WTC11 (cell line): ENCODE measurements around the gene ABCB10. TPM values are rescaled to one million over a fixed set of nuclear protein-coding genes. Genes with fewer than 3 reads are reported as not detected.
A peak's percentile ranks its signal among the peaks of the same experiment; 100 is the strongest.

Experiments used
- ATF1 ChIP-seq: sonication (generic); formaldehyde crosslinking; IDR thresholded peaks from 2 replicates; pipeline ENCODE4 v1.8.1; 2023; ENCODE audit warnings: mild to moderate bottlenecking, moderate library complexity, missing genetic modification reagents
- ELF4 ChIP-seq: sonication (generic); formaldehyde crosslinking; IDR thresholded peaks from 2 replicates; pipeline ENCODE4 v1.8.1; 2022; ENCODE audit warnings: low read depth, mild to moderate bottlenecking, moderate library complexity, missing genetic modification reagents
- ESRRA ChIP-seq: sonication (generic); formaldehyde crosslinking; IDR thresholded peaks from 2 replicates; pipeline ENCODE4 v1.8.1; 2022; ENCODE audit warnings: mild to moderate bottlenecking, missing genetic modification reagents, borderline replicate concordance
- FOXK1 ChIP-seq: sonication (generic); formaldehyde crosslinking; IDR thresholded peaks from 2 replicates; pipeline ENCODE4 v1.8.0; 2022; ENCODE audit warnings: mild to moderate bottlenecking, moderate library complexity, missing genetic modification reagents
- GTF2I ChIP-seq: fragments of 250-450 bp; sonication (Bioruptor Pico); conservative IDR thresholded peaks from 2 replicates; pipeline ENCODE4 v1.4.0; 2021; ENCODE audit warnings: mild to moderate bottlenecking
- HMGA2 ChIP-seq: fragments of 250-450 bp; sonication (Bioruptor Pico); IDR thresholded peaks from 2 replicates; pipeline ENCODE4 v1.4.0; 2021; ENCODE audit warnings: mild to moderate bottlenecking, moderate library complexity
- NR2C2 ChIP-seq: sonication (generic); formaldehyde crosslinking; IDR thresholded peaks from 2 replicates; pipeline ENCODE4 v1.8.0; 2022; ENCODE audit warnings: mild to moderate bottlenecking, missing genetic modification reagents
- RORB ChIP-seq: fragments of 250-450 bp; sonication (Bioruptor Pico); IDR thresholded peaks from 2 replicates; pipeline ENCODE4 v1.9.0; 2021; ENCODE audit warnings: mild to moderate bottlenecking
- ZNF263 ChIP-seq: sonication (generic); formaldehyde crosslinking; IDR thresholded peaks from 2 replicates; pipeline ENCODE4 v1.8.1; 2022; ENCODE audit warnings: low read depth, mild to moderate bottlenecking, moderate library complexity, missing genetic modification reagents
- total RNA-seq: library from RNA; stranded (reverse); gene quantifications from 3 replicates; pipeline ENCODE4 v1.2.3, GENCODE V29; 2021
- TF ChIP-seq, protein P1 (sequence below): sonication (generic); formaldehyde crosslinking; IDR thresholded peaks from 2 replicates; pipeline ENCODE4 v1.8.0; 2023; ENCODE audit warnings: missing genetic modification reagents, mild to moderate bottlenecking, borderline replicate concordance
- TF ChIP-seq, protein P2 (sequence below): sonication (generic); formaldehyde crosslinking; IDR thresholded peaks from 2 replicates; pipeline ENCODE4 v1.8.0; 2023; ENCODE audit warnings: missing genetic modification reagents
- TF ChIP-seq, protein P3 (sequence below): fragments of 250-450 bp; sonication (Bioruptor Pico); IDR thresholded peaks from 2 replicates; pipeline ENCODE4 v1.9.0; 2021; ENCODE audit warnings: mild to moderate bottlenecking, borderline replicate concordance
- TF ChIP-seq, protein P4 (sequence below): sonication (generic); formaldehyde crosslinking; IDR thresholded peaks from 2 replicates; pipeline ENCODE4 v1.8.1; 2023; ENCODE audit warnings: mild to moderate bottlenecking, moderate library complexity, missing genetic modification reagents
- TF ChIP-seq, protein P5 (sequence below): fragments of 200-600 bp; IDR thresholded peaks from 2 replicates; pipeline ENCODE4 v1.8.0; 2022; ENCODE audit warnings: antibody characterized with exemption
- TF ChIP-seq, protein P6 (sequence below): sonication (generic); formaldehyde crosslinking; IDR thresholded peaks from 2 replicates; pipeline ENCODE4 v1.8.0; 2023; ENCODE audit warnings: mild to moderate bottlenecking, missing genetic modification reagents
- TF ChIP-seq, protein P7 (sequence below): sonication (generic); formaldehyde crosslinking; IDR thresholded peaks from 2 replicates; pipeline ENCODE4 v1.8.0; 2022; ENCODE audit warnings: mild to moderate bottlenecking, missing genetic modification reagents
- TF ChIP-seq, protein P8 (sequence below): sonication (generic); formaldehyde crosslinking; IDR thresholded peaks from 2 replicates; pipeline ENCODE4 v1.8.0; 2022; ENCODE audit warnings: mild to moderate bottlenecking, missing genetic modification reagents
- TF ChIP-seq, protein P9 (sequence below): fragments of 250-450 bp; sonication (Bioruptor Pico); IDR thresholded peaks from 2 replicates; pipeline ENCODE4 v2.1.2; 2022; ENCODE audit warnings: mild to moderate bottlenecking, moderate library complexity

Gene ABCB10
- total RNA-seq, 1 experiment from 2014 or later, result 11.0 TPM

DNA sequence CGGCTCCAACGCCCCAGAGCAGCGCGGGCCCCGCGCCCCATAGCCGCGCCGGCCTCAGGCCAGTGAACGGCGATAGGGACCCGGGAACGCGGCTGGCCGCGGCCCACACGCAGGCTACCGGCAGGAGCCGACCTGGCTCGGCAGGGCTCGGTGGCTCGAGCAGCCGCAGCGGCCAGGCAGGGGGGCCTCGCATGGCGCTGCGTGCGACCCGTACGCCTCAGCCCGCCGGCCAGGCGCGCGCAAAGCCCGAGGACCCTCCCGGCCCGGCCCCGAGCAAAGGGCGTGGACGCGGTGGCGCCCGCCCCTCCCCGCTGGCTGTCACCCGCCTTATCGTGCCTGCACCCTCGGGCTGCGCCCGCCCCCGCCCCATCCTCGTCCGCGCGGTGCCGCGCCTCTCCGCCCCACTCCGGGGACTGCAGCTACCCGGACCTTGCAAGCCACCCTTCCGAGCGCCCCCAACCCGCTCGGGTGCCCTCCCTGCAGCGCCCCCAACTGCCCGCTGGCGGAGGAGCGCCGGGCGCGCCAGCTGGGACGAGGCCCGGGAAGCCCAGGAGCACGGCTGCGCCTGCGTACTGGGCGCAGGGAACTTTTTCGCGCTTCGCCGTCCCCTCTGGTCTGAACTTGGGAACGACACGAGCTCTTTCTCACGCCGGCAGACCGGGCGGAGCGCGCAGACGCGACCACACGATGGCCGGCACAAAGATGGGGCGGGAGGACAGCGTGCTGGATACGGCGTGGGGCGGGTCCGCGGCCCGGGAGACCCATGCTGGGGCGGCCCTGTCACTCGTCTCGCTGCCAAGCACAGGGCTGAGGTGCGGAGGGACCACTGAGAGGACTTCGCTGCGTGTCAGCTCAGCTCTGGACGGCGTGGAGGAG, at the start of gene ABCB10 (continued):
- TF ChIP-seq, protein P1, sequence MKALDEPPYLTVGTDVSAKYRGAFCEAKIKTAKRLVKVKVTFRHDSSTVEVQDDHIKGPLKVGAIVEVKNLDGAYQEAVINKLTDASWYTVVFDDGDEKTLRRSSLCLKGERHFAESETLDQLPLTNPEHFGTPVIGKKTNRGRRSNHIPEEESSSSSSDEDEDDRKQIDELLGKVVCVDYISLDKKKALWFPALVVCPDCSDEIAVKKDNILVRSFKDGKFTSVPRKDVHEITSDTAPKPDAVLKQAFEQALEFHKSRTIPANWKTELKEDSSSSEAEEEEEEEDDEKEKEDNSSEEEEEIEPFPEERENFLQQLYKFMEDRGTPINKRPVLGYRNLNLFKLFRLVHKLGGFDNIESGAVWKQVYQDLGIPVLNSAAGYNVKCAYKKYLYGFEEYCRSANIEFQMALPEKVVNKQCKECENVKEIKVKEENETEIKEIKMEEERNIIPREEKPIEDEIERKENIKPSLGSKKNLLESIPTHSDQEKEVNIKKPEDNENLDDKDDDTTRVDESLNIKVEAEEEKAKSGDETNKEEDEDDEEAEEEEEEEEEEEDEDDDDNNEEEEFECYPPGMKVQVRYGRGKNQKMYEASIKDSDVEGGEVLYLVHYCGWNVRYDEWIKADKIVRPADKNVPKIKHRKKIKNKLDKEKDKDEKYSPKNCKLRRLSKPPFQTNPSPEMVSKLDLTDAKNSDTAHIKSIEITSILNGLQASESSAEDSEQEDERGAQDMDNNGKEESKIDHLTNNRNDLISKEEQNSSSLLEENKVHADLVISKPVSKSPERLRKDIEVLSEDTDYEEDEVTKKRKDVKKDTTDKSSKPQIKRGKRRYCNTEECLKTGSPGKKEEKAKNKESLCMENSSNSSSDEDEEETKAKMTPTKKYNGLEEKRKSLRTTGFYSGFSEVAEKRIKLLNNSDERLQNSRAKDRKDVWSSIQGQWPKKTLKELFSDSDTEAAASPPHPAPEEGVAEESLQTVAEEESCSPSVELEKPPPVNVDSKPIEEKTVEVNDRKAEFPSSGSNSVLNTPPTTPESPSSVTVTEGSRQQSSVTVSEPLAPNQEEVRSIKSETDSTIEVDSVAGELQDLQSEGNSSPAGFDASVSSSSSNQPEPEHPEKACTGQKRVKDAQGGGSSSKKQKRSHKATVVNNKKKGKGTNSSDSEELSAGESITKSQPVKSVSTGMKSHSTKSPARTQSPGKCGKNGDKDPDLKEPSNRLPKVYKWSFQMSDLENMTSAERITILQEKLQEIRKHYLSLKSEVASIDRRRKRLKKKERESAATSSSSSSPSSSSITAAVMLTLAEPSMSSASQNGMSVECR (CRISPR knock-in tag), result peak; percentile 91; the same call in 1 of the 2 replicates
- TF ChIP-seq ATF1 (CRISPR knock-in tag) (no peak), NR2C2 (no peak), FOXK1 (CRISPR knock-in tag) (peak; percentile 86), ELF4 (CRISPR knock-in tag) (no peak), RORB (CRISPR knock-in tag) (no peak), HMGA2 (CRISPR knock-in tag) (no peak), ESRRA (CRISPR knock-in tag) (no peak), GTF2I (CRISPR knock-in tag) (no peak), ZNF263 (no peak)
- TF ChIP-seq, protein P2, sequence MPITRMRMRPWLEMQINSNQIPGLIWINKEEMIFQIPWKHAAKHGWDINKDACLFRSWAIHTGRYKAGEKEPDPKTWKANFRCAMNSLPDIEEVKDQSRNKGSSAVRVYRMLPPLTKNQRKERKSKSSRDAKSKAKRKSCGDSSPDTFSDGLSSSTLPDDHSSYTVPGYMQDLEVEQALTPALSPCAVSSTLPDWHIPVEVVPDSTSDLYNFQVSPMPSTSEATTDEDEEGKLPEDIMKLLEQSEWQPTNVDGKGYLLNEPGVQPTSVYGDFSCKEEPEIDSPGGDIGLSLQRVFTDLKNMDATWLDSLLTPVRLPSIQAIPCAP (CRISPR knock-in tag), result no peak
- TF ChIP-seq, protein P3, sequence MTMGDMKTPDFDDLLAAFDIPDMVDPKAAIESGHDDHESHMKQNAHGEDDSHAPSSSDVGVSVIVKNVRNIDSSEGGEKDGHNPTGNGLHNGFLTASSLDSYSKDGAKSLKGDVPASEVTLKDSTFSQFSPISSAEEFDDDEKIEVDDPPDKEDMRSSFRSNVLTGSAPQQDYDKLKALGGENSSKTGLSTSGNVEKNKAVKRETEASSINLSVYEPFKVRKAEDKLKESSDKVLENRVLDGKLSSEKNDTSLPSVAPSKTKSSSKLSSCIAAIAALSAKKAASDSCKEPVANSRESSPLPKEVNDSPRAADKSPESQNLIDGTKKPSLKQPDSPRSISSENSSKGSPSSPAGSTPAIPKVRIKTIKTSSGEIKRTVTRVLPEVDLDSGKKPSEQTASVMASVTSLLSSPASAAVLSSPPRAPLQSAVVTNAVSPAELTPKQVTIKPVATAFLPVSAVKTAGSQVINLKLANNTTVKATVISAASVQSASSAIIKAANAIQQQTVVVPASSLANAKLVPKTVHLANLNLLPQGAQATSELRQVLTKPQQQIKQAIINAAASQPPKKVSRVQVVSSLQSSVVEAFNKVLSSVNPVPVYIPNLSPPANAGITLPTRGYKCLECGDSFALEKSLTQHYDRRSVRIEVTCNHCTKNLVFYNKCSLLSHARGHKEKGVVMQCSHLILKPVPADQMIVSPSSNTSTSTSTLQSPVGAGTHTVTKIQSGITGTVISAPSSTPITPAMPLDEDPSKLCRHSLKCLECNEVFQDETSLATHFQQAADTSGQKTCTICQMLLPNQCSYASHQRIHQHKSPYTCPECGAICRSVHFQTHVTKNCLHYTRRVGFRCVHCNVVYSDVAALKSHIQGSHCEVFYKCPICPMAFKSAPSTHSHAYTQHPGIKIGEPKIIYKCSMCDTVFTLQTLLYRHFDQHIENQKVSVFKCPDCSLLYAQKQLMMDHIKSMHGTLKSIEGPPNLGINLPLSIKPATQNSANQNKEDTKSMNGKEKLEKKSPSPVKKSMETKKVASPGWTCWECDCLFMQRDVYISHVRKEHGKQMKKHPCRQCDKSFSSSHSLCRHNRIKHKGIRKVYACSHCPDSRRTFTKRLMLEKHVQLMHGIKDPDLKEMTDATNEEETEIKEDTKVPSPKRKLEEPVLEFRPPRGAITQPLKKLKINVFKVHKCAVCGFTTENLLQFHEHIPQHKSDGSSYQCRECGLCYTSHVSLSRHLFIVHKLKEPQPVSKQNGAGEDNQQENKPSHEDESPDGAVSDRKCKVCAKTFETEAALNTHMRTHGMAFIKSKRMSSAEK (CRISPR knock-in tag), result no peak
- TF ChIP-seq, protein P4, sequence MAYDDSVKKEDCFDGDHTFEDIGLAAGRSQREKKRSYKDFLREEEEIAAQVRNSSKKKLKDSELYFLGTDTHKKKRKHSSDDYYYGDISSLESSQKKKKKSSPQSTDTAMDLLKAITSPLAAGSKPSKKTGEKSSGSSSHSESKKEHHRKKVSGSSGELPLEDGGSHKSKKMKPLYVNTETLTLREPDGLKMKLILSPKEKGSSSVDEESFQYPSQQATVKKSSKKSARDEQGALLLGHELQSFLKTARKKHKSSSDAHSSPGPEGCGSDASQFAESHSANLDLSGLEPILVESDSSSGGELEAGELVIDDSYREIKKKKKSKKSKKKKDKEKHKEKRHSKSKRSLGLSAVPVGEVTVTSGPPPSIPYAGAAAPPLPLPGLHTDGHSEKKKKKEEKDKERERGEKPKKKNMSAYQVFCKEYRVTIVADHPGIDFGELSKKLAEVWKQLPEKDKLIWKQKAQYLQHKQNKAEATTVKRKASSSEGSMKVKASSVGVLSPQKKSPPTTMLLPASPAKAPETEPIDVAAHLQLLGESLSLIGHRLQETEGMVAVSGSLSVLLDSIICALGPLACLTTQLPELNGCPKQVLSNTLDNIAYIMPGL (CRISPR knock-in tag), result peak; percentile 100
- TF ChIP-seq, protein P5, sequence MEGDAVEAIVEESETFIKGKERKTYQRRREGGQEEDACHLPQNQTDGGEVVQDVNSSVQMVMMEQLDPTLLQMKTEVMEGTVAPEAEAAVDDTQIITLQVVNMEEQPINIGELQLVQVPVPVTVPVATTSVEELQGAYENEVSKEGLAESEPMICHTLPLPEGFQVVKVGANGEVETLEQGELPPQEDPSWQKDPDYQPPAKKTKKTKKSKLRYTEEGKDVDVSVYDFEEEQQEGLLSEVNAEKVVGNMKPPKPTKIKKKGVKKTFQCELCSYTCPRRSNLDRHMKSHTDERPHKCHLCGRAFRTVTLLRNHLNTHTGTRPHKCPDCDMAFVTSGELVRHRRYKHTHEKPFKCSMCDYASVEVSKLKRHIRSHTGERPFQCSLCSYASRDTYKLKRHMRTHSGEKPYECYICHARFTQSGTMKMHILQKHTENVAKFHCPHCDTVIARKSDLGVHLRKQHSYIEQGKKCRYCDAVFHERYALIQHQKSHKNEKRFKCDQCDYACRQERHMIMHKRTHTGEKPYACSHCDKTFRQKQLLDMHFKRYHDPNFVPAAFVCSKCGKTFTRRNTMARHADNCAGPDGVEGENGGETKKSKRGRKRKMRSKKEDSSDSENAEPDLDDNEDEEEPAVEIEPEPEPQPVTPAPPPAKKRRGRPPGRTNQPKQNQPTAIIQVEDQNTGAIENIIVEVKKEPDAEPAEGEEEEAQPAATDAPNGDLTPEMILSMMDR, result peak; percentile 56; the same call in 1 of the 2 replicates
- TF ChIP-seq, protein P6, sequence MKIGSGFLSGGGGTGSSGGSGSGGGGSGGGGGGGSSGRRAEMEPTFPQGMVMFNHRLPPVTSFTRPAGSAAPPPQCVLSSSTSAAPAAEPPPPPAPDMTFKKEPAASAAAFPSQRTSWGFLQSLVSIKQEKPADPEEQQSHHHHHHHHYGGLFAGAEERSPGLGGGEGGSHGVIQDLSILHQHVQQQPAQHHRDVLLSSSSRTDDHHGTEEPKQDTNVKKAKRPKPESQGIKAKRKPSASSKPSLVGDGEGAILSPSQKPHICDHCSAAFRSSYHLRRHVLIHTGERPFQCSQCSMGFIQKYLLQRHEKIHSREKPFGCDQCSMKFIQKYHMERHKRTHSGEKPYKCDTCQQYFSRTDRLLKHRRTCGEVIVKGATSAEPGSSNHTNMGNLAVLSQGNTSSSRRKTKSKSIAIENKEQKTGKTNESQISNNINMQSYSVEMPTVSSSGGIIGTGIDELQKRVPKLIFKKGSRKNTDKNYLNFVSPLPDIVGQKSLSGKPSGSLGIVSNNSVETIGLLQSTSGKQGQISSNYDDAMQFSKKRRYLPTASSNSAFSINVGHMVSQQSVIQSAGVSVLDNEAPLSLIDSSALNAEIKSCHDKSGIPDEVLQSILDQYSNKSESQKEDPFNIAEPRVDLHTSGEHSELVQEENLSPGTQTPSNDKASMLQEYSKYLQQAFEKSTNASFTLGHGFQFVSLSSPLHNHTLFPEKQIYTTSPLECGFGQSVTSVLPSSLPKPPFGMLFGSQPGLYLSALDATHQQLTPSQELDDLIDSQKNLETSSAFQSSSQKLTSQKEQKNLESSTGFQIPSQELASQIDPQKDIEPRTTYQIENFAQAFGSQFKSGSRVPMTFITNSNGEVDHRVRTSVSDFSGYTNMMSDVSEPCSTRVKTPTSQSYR (CRISPR knock-in tag), result no peak
- TF ChIP-seq, protein P7, sequence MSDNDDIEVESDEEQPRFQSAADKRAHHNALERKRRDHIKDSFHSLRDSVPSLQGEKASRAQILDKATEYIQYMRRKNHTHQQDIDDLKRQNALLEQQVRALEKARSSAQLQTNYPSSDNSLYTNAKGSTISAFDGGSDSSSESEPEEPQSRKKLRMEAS (CRISPR knock-in tag), result peak; percentile 96
- TF ChIP-seq, protein P8, sequence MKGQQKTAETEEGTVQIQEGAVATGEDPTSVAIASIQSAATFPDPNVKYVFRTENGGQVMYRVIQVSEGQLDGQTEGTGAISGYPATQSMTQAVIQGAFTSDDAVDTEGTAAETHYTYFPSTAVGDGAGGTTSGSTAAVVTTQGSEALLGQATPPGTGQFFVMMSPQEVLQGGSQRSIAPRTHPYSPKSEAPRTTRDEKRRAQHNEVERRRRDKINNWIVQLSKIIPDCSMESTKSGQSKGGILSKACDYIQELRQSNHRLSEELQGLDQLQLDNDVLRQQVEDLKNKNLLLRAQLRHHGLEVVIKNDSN, result peak; percentile 62; the same call in 1 of the 2 replicates
- TF ChIP-seq, protein P9, sequence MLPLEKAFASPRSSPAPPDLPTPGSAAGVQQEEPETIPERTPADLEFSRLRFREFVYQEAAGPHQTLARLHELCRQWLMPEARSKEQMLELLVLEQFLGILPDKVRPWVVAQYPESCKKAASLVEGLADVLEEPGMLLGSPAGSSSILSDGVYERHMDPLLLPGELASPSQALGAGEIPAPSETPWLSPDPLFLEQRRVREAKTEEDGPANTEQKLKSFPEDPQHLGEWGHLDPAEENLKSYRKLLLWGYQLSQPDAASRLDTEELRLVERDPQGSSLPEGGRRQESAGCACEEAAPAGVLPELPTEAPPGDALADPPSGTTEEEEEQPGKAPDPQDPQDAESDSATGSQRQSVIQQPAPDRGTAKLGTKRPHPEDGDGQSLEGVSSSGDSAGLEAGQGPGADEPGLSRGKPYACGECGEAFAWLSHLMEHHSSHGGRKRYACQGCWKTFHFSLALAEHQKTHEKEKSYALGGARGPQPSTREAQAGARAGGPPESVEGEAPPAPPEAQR (CRISPR knock-in tag), result no peak
